ENCODE data around the gene C5orf52. TPM values are rescaled to one million over a fixed set of nuclear protein-coding genes. Genes with fewer than 3 reads are reported as not detected.

The C5orf52 gene
- total and polyA plus RNA-seq, 12 donors: not detected

GRCh38 chr5:157640406-157641066 is 30.8 kb upstream of the C5orf52 start:
- ATAC-seq: no peak
- intact Hi-C loops (cut with DNase I): no loop called here

GRCh38 chr5:157648275-157648990 is 22.9 kb upstream of the C5orf52 start:
- Histone ChIP-seq H3K27me3 (peaks cover 0 to 13% (median 0%) of the 10 kb centered on the region in 7 donors), H3K4me3 (no peak overlapping the region), H3K4me1 (peaks cover 0 to 11% (median 5%) of the 10 kb centered on the region in 9 donors), H3K36me3 (no peaks in the 10 kb centered on the region), H3K27ac (no peak overlapping the region), H3K9me3 (peaks cover 0 to 2% (median 0%) of the 10 kb centered on the region in 11 donors)
- DNase-seq (no peak), ATAC-seq (no peak)
- TF ChIP-seq, protein P1, sequence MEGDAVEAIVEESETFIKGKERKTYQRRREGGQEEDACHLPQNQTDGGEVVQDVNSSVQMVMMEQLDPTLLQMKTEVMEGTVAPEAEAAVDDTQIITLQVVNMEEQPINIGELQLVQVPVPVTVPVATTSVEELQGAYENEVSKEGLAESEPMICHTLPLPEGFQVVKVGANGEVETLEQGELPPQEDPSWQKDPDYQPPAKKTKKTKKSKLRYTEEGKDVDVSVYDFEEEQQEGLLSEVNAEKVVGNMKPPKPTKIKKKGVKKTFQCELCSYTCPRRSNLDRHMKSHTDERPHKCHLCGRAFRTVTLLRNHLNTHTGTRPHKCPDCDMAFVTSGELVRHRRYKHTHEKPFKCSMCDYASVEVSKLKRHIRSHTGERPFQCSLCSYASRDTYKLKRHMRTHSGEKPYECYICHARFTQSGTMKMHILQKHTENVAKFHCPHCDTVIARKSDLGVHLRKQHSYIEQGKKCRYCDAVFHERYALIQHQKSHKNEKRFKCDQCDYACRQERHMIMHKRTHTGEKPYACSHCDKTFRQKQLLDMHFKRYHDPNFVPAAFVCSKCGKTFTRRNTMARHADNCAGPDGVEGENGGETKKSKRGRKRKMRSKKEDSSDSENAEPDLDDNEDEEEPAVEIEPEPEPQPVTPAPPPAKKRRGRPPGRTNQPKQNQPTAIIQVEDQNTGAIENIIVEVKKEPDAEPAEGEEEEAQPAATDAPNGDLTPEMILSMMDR (IDR thresholded peaks at IDR 0.05): no peak
- 81 to 90% methylated on average over 7 of the region's 7 CpGs for WGBS, 2 donors
- intact Hi-C loops (cut with DNase I): no loop called here

More at GRCh38 chr5:157640406-157641066, 30.8 kb upstream of the C5orf52 start:
- 84 to 88% methylated on average over 9 of the region's 9 CpGs for WGBS, 2 donors
- TF ChIP-seq, protein P1 (IDR thresholded peaks at IDR 0.05): no peak
- Histone ChIP-seq H3K4me3 (no peak overlapping the region), H3K4me1 (no peaks in the 10 kb centered on the region), H3K36me3 (no peaks in the 10 kb centered on the region), H3K27ac (no peak overlapping the region), H3K27me3 (no peaks in the 10 kb centered on the region), H3K9me3 (no peaks in the 10 kb centered on the region)
- DNase-seq: no peak

GRCh38 chr5:157649101-157649500 is 22.2 kb upstream of the C5orf52 start:
- Histone ChIP-seq H3K9me3 (peaks cover 0 to 8% (median 0%) of the 10 kb centered on the region in 11 donors), H3K27me3 (peaks cover 0 to 13% (median 0%) of the 10 kb centered on the region in 7 donors), H3K4me3 (no peak overlapping the region), H3K4me1 (peaks cover 0 to 11% (median 5%) of the 10 kb centered on the region in 9 donors), H3K27ac (no peak overlapping the region), H3K36me3 (no peaks in the 10 kb centered on the region)
- TF ChIP-seq, protein P1 (IDR thresholded peaks at IDR 0.05): no peak
- no peak for DNase-seq
- WGBS, 2 donors: 91 to 96% methylated on average over 2 of the region's 2 CpGs
- intact Hi-C loops (cut with DNase I): no loop called here
- no peak for ATAC-seq

GRCh38 chr5:157650991-157651611 is 20.2 kb upstream of the C5orf52 start:
- DNase-seq: no peak
- Histone ChIP-seq H3K4me1 (peaks cover 0 to 11% (median 5%) of the 10 kb centered on the region in 9 donors), H3K27me3 (peaks cover 0 to 13% (median 0%) of the 10 kb centered on the region in 7 donors), H3K4me3 (peak overlapping the region in 7 of 10 donors; percentile 35 to 57 (median 55)), H3K27ac (peak overlapping the region in 1 of 10 donors; percentile 61), H3K36me3 (no peaks in the 10 kb centered on the region), H3K9me3 (peaks cover 0 to 8% (median 0%) of the 10 kb centered on the region in 11 donors)
- TF ChIP-seq, protein P1 (IDR thresholded peaks at IDR 0.05): no peak
- intact Hi-C loops (cut with DNase I): no loop called here
- 68 to 70% methylated on average over 33 of the region's 33 CpGs for WGBS, 2 donors
- peak in 3 of 8 donors; percentile 23 to 47 (median 45) for ATAC-seq
